NCI-H526 treated with DMSO at 0.1 percent for 48 hours (cell line): ENCODE measurements around the gene GNAZ.

Experiments
- DNase-seq: peaks from one replicate; lab custom pipeline; 2025; lab: John Stamatoyannopoulos, UW

GNAZ gene

DNA sequence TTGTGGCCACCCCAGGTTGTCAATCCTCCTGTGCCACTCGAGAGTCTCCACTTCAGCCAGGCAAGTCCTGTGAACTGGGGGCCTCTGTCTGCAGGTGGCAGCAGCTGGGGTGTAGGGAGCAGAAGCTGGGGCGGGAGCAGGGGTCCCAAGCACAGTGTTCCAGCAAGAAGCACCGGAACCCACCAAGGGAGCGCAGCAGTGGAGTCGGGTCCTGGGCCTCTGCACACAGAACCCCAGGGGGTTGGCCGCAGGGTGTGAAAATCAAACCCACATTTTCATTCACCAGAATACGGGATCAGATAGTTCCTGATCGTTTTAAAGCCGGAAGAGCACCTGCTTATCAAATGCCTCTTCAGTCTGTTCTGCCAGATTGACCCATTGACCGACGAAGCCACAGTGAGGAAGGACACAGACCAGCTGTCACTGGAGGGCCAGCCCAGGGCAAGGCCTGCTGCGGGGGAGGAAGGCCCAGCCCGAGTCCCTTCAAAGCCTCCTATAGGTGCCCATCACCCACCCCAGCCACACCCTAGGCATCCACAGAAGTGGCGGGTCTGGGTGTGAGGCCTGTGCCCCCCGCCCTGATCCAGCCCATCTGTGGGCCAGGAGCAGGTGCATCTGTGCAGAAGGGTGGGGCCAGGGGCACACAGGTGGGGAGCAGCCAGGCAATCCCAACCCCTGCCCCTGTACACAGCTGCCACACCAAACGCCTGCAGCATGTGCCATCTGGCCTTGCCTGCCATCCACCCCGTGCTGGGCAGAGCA, 37.3 kb downstream of the GNAZ start:
- DNase-seq, result no peak

- no peak for DNase-seq
Measured at GRCh38 chr22:23108249-23109078, 38.1 kb downstream of the GNAZ start.

DNA sequence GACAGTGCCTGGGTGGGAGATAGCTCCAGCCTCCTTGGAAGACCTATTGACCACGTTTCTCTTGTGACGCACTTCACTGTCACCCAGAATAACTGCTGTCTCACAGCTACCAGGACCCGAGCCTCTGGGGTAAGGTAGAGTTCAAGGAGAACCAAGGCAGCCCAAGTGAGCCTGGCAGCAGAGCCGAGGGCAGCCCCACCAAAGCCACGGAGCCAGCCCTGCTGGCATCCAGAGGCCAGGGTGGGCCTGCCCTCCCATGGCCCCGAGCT, 38.7 kb downstream of the GNAZ start:
- no peak for DNase-seq

DNA sequence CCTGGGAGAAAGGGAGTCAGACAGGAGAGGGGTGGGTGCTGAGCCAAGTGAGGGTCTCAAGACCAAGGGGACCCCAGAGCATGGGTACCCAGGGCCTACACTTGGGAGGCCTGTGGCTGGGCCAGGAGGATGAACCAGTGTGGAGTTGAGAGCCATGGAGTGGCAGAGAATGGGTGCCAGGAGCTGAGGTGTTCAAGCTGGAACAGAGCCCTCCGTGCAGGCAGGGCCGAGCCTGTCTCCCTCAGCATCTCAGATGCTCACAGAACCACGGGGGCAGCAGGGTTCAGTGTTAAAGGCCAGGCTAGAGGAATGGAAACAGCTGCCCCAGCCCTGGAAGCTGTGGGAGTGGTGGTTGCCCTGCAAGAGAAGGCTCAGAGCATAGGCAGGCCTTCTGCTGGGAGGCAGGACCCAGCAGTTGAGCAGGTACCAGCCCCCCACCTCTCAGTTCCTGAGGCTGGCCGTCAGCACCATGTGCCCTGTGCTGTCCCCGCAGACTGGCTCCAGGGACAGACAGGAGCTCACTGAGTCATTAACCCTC, 39.2 kb downstream of the GNAZ start:
- DNase-seq, result no peak

DNA sequence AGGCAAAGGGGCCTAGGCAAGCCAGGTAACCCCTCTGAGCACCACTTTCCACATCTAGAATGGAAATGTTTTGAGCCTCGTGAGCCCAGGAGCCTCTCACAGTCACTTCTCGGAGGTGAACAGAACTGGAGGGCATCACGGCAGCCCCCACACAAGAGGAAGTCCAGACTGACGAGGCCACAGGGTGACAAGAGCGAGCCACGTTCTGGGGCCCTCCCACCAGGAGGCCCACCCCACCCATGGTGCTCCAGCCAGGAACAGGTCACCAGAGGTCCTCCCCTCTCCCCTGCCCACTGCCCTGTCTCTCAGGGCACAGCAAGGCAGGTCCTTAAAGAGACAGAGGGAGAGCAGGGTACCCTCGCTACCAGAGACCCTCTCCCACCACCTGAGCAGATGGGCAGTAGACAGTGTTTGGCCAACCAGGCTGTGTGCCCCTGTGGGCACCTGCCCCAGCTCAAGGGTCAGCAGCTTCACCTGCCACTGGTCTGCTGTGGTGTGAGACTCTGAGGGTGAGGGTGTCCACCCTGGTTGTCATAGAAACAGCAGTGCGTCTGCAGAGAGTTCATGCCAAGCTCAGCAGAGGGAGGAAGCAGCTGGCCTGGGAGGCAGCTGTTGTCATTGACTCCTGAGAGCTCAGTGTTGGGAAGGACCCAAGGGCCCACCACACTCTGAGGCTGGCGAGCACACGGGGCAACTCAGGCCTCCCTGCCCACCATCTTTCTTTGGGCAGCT, 40.0 kb downstream of the GNAZ start:
- no peak for DNase-seq

GRCh38 chr22:23110922-23111527, 40.7 kb downstream of the GNAZ start:
- DNase-seq, result no peak

- DNase-seq, result no peak
Measured at GRCh38 chr22:23112472-23113012, 42.2 kb downstream of the GNAZ start.

DNA sequence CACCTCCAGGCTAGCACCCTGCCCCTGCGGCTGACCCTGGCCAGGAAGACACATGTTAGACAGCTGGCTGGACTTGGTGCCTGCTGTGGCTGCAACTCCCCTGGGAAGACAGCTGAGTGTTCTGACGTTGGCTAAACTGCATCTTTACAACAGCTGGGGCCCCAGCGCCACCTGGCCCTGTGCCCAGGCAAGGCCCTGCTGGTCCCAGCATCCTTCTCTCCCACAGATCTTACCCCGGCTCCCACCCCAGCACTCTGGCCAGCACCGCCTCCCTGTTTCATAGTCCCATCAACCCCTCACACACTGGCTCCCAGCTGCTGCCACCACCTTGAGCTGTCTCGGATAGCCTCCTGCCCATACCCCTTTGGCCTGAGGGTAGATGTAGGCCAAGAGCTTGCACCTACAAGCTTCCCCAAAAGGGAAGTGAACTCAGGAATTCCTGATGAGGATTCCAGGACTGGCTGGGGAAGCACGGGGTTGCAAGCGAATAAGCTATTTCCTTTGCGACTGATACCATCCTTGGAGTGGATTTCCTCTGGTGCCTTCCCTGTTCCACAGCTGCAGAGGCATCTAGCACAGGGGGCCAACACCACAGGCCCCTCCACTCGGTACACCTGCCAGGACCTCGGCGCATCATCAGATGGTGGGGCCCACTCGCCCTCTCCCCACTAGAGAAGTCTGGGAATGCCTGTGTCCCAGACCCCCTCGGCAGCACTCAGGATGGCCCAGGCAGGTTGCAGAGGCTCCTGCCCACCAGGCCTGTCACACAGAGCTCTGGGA, 42.9 kb downstream of the GNAZ start:
- no peak for DNase-seq

DNA sequence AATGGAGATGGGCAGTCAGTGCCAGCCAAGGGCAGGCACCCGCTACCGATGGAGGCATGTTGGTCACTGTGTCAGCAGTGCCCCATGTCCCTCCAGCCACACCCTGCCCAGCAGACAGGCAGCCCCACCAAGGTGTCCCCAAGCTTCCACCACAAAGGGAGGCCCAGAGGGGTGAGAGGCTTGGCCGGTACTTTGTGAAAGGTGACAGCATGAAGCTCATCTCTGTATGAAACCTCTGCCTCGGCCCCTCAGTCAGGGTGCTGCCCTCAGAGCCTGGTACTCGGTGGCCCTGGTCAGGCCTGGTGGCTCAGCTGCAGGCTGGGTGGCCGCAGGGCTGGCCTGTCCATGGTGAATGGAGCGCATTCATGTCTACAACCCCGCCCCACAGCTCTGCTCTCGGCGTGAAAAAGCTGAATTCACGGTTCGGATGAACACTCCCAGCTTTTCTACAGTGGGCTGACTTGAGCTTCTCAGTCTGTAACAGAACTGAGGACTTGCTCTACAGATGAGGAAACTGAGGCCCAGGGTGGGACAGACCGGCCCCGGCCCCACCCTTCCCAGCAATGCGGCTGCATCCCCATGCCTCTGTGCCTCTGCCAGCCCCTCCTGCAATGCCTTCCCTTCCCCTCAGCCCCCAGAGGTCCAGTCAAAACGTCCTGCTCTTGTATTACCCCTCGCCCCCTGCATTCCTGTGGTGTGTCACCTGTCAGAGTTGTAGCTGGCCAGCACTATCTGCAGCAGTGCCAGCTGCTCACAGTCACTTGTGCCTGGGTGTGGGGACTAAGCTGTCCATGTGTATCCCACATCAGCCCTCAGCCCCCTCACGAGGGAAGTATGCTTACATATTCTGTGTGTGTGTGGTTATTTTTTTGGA, 43.8 kb downstream of the GNAZ start:
- no peak for DNase-seq

DNA sequence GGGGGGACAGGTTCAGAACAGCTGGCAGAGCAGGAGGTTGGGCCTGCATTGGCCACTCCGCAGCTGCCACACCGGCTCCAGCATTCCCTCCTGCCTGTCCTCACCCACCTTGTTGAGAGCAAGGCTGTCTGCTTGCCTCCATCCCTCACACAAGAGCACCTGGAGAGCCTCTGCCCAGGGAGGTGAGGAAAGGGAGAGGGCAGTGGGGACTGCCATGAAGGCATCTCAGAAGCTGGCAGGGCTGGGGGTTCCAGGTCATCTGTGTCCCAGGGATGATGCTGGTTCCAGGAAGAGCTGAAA, 44.4 kb downstream of the GNAZ start:
- no peak for DNase-seq

- no peak for DNase-seq
Measured at GRCh38 chr22:23115369-23115768, 45.0 kb downstream of the GNAZ start.

DNA sequence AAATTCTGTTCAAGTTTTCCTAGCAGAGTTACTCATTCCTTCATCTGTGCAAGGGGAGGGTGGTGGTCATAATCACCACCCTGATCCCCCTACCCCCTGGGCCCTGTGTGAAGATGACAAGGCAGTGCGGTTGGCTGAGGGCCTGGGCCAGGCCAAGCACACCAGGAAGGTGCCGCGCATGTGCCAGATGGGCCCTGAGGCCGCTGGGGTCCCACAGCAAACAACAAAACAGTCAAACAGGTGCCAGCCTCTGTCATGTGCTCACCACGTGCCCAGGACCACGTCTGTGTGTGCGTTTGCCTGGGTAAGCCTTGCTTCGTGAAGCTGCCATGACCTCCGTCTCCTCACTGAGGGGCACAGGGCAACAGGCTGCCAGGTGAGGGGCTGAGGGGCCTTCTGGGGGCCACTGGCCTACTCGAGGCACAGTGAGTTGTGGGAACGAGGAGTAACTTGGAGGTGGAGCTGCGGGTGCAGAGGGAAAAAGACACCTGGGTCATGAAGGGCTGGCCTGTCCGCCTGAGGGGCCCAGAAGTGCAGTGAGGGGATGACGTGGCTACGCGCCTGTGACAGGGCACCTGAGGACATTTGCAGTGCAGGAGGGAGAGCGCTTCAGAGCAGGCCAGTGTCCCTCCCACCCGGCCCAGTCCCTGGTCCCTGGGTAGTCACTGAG, 45.6 kb downstream of the GNAZ start:
- DNase-seq, result no peak

GRCh38 chr22:23116506-23117263, 46.4 kb downstream of the GNAZ start:
- DNase-seq, result no peak

DNA sequence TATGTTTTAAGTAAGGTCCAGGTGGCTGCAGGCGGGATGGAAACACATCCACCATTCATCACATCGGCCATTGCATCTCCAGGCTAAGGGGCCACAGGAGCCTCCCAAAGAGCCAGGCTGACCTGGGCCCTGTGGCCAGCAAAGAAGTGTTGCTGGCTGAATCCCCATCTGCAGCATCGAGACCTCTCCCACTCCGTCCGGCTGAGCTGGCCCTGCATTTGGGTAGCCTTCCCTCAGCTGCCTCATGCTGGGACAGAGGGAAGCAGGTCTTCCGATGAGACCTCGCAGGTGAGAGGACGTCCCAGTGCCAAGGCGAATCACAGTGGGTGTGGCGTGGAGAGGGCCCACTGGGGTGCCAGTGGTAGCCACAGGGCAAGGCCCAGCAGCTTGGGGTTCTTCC, 47.0 kb downstream of the GNAZ start:
- no peak for DNase-seq

GRCh38 chr22:23117891-23118646, 47.8 kb downstream of the GNAZ start:
- no peak for DNase-seq

DNA sequence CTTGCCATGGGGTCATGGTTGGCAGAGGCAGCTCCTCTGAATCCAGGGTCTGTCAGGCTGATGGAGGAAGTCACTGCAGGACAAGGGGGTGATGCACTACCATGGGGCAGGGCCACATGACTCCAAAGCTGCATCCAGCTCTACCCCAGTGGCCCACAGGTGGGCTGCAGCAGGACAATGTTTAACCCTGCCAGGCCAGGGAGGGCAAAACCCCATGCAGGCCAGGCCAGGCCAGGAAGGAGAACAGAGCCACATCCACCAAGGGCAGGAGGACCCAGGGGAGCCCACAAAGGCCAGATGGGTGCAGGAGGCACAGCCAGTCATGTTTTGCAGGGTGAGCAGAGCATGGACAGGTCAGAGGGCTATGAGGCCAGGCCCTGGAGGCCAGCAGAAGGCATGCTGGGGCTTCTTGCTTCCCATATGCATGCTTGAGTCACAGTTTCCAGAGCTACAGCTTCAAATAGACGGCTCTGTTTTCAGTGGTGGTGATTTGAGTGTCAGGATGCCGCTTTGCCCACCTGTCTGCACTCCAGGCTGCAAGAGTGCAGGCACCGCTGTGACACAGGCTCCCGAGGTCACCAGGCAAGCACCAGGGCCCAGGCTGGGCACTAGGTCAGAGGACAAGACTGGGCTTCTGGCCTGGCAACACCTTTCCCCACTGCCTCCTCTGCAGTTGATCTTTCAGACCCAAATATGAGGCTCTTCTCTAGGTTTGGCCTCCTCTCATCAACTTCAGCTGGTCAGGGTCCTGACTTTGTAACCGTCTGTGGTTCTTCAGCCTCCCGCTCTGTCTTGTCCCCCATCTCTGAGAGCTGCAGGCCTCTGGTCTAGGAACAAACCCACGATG, 48.6 kb downstream of the GNAZ start:
- no peak for DNase-seq
